ENCODE data around the gene ACVR1B.

ACVR1B gene

DNA sequence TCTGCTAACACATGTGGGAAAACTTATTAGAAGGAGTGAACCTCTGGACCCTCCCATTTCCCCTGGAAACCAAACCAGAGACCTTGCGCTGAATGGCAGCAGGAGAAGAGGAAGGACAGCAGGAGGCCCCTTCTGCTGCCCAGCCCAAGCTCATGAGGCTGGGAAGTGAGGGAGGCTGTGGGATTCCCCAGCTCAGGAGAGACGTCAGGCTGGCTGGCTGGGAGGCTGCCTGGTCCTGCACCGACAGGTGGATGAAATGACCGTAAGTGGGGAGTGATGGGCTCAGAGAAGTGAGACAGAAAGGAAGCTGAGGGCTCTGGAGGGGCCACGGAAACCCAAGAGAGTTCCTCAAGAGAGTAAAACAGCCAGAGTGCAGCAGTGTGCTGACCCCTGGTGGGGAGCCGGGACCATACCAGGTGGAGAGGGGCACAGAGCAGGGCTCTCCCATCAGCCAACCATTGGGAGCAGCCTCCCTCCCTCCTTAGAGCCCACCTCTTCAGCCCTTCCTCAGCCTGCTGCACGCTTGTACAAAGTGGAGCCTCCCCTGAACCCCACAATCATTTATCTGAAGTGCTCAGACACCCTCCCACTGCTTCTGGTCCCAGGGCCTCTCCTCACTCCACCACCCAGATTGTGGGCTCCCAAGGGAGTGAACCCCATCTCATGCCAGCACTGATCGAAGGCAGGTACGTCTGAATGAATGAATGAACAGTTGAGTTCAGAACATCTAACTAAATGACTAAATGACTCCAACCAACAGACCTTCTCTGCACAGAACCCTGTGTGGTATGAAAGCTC, 69.2 kb downstream of the ACVR1B start:
- TF ChIP-seq, protein P1, sequence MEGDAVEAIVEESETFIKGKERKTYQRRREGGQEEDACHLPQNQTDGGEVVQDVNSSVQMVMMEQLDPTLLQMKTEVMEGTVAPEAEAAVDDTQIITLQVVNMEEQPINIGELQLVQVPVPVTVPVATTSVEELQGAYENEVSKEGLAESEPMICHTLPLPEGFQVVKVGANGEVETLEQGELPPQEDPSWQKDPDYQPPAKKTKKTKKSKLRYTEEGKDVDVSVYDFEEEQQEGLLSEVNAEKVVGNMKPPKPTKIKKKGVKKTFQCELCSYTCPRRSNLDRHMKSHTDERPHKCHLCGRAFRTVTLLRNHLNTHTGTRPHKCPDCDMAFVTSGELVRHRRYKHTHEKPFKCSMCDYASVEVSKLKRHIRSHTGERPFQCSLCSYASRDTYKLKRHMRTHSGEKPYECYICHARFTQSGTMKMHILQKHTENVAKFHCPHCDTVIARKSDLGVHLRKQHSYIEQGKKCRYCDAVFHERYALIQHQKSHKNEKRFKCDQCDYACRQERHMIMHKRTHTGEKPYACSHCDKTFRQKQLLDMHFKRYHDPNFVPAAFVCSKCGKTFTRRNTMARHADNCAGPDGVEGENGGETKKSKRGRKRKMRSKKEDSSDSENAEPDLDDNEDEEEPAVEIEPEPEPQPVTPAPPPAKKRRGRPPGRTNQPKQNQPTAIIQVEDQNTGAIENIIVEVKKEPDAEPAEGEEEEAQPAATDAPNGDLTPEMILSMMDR (conservative IDR thresholded peaks at IDR 0.05): peak; percentile 86
- H3K27ac ChIP-seq: no peak overlapping the region

DNA sequence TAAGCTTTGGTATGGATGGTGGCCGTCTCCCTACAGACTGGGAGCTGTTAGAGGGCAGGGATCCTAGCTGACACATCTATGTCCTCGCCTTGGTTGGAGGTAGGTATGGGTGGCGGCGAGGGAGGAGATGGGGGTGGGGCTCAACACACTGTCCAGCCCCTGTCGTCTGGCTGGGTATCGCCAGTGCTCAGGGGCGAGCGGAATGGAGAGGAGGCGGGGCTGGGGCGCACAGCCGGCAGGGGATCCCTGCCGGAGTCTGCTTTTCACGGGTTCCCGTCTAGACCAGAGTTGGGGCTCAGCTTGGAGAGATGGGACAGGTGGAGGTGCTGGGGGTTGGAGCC, 71.3 kb downstream of the ACVR1B start:
- H3K27ac ChIP-seq: peak overlapping the region; percentile 69
- TF ChIP-seq, protein P1 (conservative IDR thresholded peaks at IDR 0.05): no peak

DNA sequence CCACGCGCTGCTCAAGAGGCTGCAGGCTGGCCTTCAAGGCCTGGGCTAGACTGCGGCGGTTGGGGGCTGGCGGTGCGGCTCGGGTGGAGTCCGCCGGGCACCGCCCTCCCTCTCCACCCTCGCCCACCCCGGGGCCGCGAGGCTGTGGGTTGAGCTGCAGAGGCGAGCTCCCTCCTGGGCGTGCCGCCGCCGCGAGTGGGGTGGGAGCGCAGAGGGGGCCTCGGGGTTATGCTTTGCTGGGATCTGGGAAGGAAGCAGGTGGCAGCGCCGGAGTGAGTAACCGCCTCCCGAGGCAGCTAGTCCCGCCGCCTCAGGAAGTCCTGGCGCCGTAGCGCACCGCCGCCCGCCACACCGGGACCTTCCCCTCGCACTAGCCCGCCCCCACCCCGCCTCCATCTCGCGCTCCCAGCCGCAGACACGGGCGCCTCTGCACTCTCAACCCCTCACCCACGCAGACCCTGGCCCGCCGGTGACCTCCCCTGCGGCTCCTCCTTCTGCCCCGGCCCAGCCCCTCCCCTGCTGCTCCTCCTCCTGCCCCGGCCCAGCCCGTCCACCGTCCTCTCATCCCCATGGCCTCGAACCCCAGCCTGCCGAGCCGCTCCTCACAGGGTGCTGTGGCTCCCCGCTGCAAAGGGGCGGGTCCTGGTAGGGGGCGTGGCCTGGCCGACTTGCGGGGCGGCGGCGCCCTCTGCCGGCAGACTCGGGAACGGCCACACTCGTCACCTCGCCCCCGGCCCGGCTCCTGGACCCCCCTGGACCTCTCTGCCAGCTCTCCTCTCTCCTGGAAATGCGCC, 71.9 kb downstream of the ACVR1B start:
- TF ChIP-seq, protein P1 (conservative IDR thresholded peaks at IDR 0.05): peak; percentile 99
- H3K27ac ChIP-seq: peak overlapping the region; percentile 69

DNA sequence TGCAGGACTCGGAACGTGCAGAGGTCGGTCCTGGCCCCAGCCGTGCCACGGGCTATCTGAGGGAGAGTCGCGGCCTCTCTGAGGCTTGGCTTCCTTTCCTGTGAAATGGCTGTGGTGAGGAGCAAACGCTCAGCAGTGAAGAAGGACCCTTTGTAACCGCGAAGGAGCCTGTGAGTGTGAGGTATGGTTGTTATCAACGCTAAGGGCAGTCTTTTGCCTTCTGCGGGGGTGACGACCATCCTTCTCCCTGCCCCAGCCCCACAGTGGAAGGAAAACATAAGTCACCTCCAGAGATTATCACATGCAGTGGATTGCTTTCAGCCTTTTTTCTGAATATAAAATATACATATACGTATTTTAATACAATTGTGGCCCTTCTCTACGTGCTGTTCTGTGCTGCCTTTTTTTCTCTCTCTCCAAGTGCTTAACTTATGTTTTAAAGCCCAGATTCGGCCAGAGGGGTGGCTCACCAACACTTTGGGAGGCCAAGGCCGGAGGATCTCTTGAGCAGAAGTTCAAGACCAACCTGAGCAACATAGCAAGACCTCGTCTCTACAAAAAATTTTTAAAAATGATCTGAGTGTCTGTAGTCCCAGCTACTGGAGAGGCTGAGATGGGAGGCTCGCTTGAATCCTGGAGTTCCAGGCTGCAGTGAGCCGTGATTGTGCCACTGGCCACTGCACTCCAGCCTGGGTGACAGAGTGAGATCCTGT, 72.6 kb downstream of the ACVR1B start:
- H3K27ac ChIP-seq: peak overlapping the region; percentile 69
- TF ChIP-seq, protein P1 (conservative IDR thresholded peaks at IDR 0.05): peak; percentile 13

DNA sequence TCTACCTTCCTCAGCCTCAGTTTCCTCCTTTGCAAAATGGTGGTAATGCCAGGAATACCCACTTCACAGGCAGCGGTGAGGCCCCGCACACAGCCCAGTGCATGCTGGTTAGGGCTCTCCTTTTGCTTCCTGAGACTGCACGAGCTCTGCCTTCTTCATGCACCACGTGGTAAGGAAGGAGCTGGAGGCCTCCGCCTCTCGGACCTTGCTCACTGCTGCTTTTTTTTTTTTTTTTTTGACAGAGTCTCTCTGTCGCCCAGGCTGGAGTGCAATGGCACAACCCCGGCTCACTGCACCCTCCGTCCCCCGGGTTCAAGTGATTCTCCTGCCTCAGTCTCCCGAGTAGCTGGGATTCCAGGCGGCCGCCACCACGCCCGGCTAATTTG, 73.3 kb downstream of the ACVR1B start:
- H3K27ac ChIP-seq: peak overlapping the region; percentile 69
- TF ChIP-seq, protein P1 (conservative IDR thresholded peaks at IDR 0.05): no peak

DNA sequence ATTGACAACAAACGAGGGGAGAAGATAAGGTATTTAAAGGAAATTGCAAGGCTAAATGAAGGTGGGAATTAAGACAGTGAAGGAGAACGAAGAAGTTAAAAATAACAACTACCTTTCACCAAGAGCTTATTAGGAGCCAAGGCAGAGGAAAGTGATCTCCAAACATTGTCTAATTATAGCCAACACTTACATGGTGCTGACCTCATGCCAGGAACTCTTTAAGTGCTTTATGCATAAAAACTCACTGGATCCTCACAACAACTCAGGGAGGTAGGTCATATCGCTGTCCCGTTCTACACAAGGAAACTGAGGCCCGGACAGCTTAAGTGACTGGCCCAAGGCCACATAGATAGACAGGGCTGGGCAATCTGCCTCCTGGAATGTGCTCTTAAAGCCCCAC, 74.8 kb downstream of the ACVR1B start:
- peak overlapping the region; percentile 69 for H3K27ac ChIP-seq
- TF ChIP-seq, protein P1 (conservative IDR thresholded peaks at IDR 0.05): no peak
